Measurements from ENCODE around the gene GLTP.
A peak's percentile ranks its signal among the peaks of the same experiment; 100 is the strongest.

Gene GLTP

GRCh38 chr12:109818905-109819500 lies 61.3 kb downstream of the GLTP start:
- CTCF ChIA-PET: interaction anchor here (1.5 to 2.1 kb wide), 2 partner anchors 14 to 26 kb away, joined by 5 to 14 read pairs; no protein-coding TSS in a partner anchor

GRCh38 chr12:109818253-109818652 lies 62.1 kb downstream of the GLTP start:
- DNase-seq (ENCODE audit: low spot score): no peak
- CTCF ChIA-PET: interaction anchor here (0.6 to 2.1 kb wide), 3 partner anchors 9 to 27 kb away, joined by 3 to 14 read pairs (median 5); no protein-coding TSS in a partner anchor
- TF ChIP-seq CTCF (conservative IDR thresholded peaks at IDR 0.05; ENCODE audit: low read depth): no peak
- peak overlapping the region; percentile 92 for H3K27ac ChIP-seq
- POLR2A ChIA-PET (ENCODE audit: low non-redundant PET): no interaction called here

More at GRCh38 chr12:109818905-109819500, 61.3 kb downstream of the GLTP start:
- H3K27ac ChIP-seq: peak overlapping the region; percentile 92
- TF ChIP-seq CTCF (conservative IDR thresholded peaks at IDR 0.05; ENCODE audit: low read depth): no peak
- peak; percentile 87 for DNase-seq (ENCODE audit: low spot score)
- POLR2A ChIA-PET (ENCODE audit: low non-redundant PET): no interaction called here

GRCh38 chr12:109817627-109818231 lies 62.6 kb downstream of the GLTP start:
- no peak for TF ChIP-seq CTCF (conservative IDR thresholded peaks at IDR 0.05; ENCODE audit: low read depth)
- peak overlapping the region; percentile 92 for H3K27ac ChIP-seq
- POLR2A ChIA-PET (ENCODE audit: low non-redundant PET): no interaction called here
- DNase-seq (ENCODE audit: low spot score): no peak
- CTCF ChIA-PET: interaction anchor here (0.6 to 2.1 kb wide), 4 partner anchors 9 to 28 kb away, joined by 3 to 14 read pairs (median 4); no protein-coding TSS in a partner anchor

- no peak for TF ChIP-seq CTCF (conservative IDR thresholded peaks at IDR 0.05; ENCODE audit: low read depth)
- H3K27ac ChIP-seq: 0 out of 2 replicates have a peak overlapping the region, but pooled peaks have one; percentile 14
- ChIA-PET CTCF (no interaction called here), POLR2A (ENCODE audit: low non-redundant PET) (no interaction called here)
- no peak for DNase-seq (ENCODE audit: low spot score)
These were observed 63.5 kb downstream of the GLTP start for GRCh38 chr12:109816870-109817269.

- ChIA-PET POLR2A (ENCODE audit: low non-redundant PET) (no interaction called here), CTCF (interaction anchor here (0.5 to 0.6 kb wide), 2 partner anchors 29 to 332 kb away, joined by 3 read pairs; no protein-coding TSS in a partner anchor)
- no peak for DNase-seq (ENCODE audit: low spot score)
- no peak overlapping the region for H3K27ac ChIP-seq
- TF ChIP-seq CTCF (conservative IDR thresholded peaks at IDR 0.05; ENCODE audit: low read depth): no peak
These were observed 64.4 kb downstream of the GLTP start for GRCh38 chr12:109815757-109816617.

- DNase-seq (ENCODE audit: low spot score): no peak
- no peak for TF ChIP-seq CTCF (conservative IDR thresholded peaks at IDR 0.05; ENCODE audit: low read depth)
- no peak overlapping the region for H3K27ac ChIP-seq
- CTCF ChIA-PET: interaction anchor here (0.5 to 0.9 kb wide), 3 partner anchors 30 to 573 kb away, joined by 3 to 4 read pairs (median 3); no protein-coding TSS in a partner anchor
- POLR2A ChIA-PET (ENCODE audit: low non-redundant PET): no interaction called here
These were observed 65.1 kb downstream of the GLTP start for GRCh38 chr12:109815225-109815624.

Measured in RWPE1 (cell line).